Coronary artery (tissue), 2 donors: ENCODE measurements around the gene EFCAB6.

ENCODE experiments used
- DNase-seq: peaks from one replicate; pipeline ENCODE4 v3.0.0-alpha.2; 2017; ENCODE audit warnings: low spot score
- H3K27ac ChIP-seq, 2 donors: fragments of 200-600 bp; sonication (generic); one replicate each; pipeline ENCODE4 v1.5.1; 2016 to 2019
- H3K4me3 ChIP-seq: fragments of 200-600 bp; sonication (generic); 2 replicates; pipeline ENCODE4 v1.5.1; 2016; ENCODE audit warnings: mild to moderate bottlenecking, moderate library complexity
- TF ChIP-seq, protein P1 (sequence below): fragments of 200-600 bp; sonication (generic); IDR thresholded peaks from one replicate; pipeline ENCODE4 v1.5.1; 2019; ENCODE audit warnings: antibody characterized with exemption

The EFCAB6 gene

DNA sequence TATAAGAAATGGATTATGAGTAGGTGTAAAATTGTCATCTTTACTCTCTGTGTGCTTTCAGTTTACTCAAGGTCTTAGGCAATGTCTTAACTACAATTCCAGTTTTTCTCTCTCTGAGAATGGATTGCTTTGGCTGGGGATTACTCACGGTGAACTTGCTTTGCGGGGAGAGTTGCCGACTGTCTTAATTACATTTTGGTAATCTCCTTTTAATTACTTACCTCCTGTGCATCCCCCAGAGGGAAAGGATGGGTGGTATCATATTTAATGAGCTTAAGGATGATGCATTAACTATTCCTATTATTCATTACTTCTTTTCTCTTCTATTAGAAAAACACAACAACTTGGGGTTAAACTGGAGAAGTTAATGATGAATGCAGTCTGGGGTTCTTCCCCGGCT lies 240.9 kb downstream of the EFCAB6 start:
- no peak overlapping the region for H3K27ac ChIP-seq
- TF ChIP-seq, protein P1, sequence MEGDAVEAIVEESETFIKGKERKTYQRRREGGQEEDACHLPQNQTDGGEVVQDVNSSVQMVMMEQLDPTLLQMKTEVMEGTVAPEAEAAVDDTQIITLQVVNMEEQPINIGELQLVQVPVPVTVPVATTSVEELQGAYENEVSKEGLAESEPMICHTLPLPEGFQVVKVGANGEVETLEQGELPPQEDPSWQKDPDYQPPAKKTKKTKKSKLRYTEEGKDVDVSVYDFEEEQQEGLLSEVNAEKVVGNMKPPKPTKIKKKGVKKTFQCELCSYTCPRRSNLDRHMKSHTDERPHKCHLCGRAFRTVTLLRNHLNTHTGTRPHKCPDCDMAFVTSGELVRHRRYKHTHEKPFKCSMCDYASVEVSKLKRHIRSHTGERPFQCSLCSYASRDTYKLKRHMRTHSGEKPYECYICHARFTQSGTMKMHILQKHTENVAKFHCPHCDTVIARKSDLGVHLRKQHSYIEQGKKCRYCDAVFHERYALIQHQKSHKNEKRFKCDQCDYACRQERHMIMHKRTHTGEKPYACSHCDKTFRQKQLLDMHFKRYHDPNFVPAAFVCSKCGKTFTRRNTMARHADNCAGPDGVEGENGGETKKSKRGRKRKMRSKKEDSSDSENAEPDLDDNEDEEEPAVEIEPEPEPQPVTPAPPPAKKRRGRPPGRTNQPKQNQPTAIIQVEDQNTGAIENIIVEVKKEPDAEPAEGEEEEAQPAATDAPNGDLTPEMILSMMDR, result no peak
- DNase-seq, result no peak
- H3K4me3 ChIP-seq, result no peak overlapping the region

DNA sequence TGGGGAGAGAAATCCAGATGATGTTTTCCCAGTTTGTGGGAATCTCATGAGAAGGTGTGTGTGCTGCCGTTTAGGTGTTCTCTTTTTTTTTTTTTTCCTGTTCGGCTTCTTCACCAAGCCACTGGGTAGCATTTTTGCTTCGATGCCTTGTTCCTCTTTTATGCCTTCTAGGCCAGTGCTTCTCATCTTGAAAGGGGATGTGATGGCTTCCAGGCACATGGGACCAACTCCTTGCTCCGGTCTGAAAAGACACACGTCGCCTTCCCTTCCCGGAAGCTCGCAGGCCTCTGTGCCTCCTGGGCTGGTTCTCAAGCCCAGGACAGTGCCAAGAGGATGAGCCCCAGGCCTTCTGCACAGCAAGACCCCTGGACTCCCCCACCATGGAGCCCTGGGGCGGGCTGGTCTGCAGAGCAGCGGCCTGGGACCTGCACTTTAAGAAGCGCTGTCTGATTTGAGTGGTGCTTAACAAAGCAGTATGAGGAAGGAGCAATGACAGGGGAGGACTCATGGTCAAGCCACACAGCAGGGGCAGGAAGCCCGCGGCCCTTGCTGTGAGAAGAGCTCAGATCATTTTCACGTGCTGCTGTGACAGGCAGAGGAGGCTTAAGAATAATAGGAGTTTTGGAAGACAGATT lies 241.5 kb downstream of the EFCAB6 start:
- TF ChIP-seq, protein P1, result no peak
- no peak for DNase-seq
- H3K27ac ChIP-seq, result no peak overlapping the region
- no peak overlapping the region for H3K4me3 ChIP-seq

DNA sequence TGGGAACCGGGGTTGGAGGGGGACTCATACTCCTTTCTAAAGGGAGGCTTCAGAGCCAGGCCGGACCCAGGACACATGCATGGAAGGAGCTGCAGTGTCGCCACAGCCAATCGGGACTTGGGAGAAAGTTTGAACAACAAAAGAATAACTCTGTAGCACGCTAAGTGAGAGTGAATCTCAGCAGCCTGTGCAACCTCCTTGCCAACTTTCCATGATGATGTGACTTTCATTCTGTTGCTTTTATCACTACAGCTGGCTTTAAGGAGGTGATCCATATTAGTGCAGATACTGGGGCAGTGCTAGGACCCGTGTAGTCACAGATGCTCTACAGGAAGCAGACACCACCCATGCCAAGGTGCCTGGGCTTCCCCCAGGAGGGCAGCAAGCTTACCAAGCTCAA lies 243.0 kb downstream of the EFCAB6 start:
- H3K4me3 ChIP-seq, result no peak overlapping the region
- TF ChIP-seq, protein P1, result no peak
- DNase-seq, result no peak
- H3K27ac ChIP-seq, result no peak overlapping the region

DNA sequence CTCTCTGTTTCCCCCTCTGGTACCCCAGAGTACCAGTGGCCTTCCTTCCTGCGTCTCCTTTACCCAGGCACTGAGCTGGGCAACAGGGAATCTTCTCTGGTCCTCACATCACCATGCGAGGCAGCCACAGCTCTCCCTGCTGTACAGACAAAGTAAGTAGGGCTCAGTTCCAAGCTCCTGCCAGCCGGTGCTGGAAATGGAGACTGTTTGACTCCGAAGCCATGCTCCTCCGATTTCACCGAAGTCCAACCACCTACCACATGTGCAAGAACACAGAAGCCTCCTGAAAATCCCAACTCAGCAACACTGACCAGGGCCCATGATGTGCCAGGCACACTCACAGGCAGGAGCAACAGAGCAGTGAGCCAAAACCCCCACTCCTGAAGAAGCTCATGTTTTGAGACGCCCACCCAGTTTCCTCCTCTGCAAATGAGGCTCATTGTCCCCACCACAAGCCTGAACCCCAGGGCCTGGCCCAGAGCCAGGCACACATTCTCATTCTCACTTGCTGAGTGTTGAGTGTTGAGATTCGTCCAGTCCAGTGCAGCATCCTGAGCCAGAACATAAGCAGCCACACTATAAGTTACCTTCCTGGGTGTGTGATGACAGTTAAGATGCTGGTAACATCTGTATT lies 244.3 kb downstream of the EFCAB6 start:
- TF ChIP-seq, protein P1, result no peak
- no peak overlapping the region for H3K4me3 ChIP-seq
- H3K27ac ChIP-seq, result no peak overlapping the region
- DNase-seq, result no peak

DNA sequence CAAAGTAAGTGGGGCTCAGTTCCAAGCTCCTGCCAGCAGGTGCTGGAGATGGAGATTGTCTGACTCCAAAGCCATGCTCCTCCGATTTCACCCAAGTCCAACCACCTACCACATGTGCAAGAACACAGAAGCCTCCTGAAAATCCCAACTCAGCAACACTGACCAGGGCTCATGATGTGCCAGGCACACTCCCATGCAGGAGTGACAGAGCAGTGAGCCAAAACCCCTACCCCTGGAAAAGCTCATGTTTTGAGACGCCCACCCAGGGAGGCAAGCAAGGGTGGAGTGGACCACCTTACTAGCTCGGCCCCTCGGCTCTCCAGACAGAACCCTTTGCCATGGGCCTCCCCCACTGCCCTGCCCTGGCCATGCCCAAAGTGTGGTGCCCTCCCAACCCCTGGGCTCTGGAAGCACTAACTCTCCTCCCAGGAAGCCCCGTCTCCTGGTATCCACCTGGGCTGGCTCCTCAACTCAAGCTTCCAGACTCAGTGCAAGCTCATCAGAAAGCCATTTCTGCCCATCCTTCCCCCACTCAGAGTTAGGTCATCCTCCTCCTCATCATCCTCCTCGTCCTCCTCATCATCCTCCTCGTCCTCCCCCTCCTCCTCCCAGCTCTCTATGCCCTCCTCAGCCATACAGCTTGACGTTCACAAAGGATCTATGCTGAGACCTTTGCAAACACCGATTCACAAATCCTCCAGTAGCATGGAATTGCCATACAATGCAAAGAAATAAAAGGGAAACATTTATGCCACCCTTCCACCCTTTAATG lies 245.4 kb downstream of the EFCAB6 start:
- Histone ChIP-seq H3K4me3 (no peak overlapping the region), H3K27ac (no peak overlapping the region)
- DNase-seq, result no peak
- TF ChIP-seq, protein P1, result no peak

DNA sequence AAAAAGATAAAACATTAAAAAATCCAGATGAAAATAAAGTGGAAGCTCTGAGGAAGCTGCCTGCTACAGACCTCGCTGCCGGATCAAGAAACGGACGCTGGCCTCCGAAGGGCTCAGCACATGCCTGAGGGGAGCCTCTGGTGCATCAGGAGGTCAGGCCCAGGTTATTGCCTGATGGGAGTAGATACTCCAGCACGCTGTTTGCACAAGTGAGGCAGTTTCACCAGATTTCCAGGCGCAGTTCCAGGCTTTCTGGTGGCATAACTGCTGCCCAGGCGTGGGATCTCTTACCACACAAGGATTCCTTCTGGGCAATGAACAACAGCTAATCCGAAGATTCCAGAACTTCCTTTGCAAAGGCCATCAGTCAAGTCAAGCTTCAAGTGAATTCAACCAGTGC lies 246.1 kb downstream of the EFCAB6 start:
- no peak overlapping the region for H3K4me3 ChIP-seq
- no peak overlapping the region for H3K27ac ChIP-seq
- TF ChIP-seq, protein P1, result no peak
- DNase-seq, result no peak
